Sigmoid colon (tissue), 7 donors: ENCODE measurements around the gene CIDEB. TPM values are rescaled to one million over a fixed set of nuclear protein-coding genes. Genes with fewer than 3 reads are reported as not detected.
A peak's percentile ranks its signal among the peaks of the same experiment; 100 is the strongest.

Experiments
- DNase-seq: peaks from one replicate; pipeline ENCODE4 v3.0.0-alpha.2; 2019
- H3K27ac ChIP-seq, 4 donors: fragments of 200-600 bp; sonication (generic); one replicate each; pipeline ENCODE4 v1.5.1; 2016 to 2019; ENCODE audit warnings: mild to moderate bottlenecking in 1 of 4
- H3K27me3 ChIP-seq, 3 donors: fragments of 200-600 bp; sonication (generic); one replicate each; pipeline ENCODE4 v1.5.1; 2019; ENCODE audit warnings: mild to moderate bottlenecking in 1 of 3
- H3K36me3 ChIP-seq, 4 donors: fragments of 200-600 bp; sonication (generic); one replicate each; pipeline ENCODE4 v1.5.1; 2016 to 2019
- H3K4me1 ChIP-seq, 4 donors: fragments of 200-600 bp; sonication (generic); one replicate each; pipeline ENCODE4 v1.5.1; 2017 to 2019
- H3K4me3 ChIP-seq, 4 donors: fragments of 200-600 bp; sonication (generic); one replicate each; pipeline ENCODE4 v1.5.1; 2017 to 2019; ENCODE audit warnings: mild to moderate bottlenecking in 2 of 4, moderate library complexity in 1 of 4
- H3K9me3 ChIP-seq, 4 donors: fragments of 200-600 bp in 3 of 4; sonication (generic) in 3 of 4; one replicate each; pipeline versions ENCODE4 v1.5.1 to v1.6.1; 2013 to 2019
- EP300 ChIP-seq, 4 donors: sonication (generic); formaldehyde crosslinking; IDR thresholded peaks; one replicate each; pipeline ENCODE4 v1.6.1; 2017; ENCODE audit warnings: antibody characterized with exemption in 4 of 4
- POLR2A ChIP-seq, 2 donors: fragments of 450-650 bp; IDR thresholded peaks; one replicate each; pipeline ENCODE4 v1.6.1; 2016; ENCODE audit warnings: antibody characterized with exemption in 2 of 2, mild to moderate bottlenecking in 2 of 2, moderate library complexity in 2 of 2
- POLR2AphosphoS5 ChIP-seq, 4 donors: sonication (generic); formaldehyde crosslinking; IDR thresholded peaks; one replicate each; pipeline ENCODE4 v1.6.1; 2017; ENCODE audit warnings: antibody characterized with exemption in 4 of 4
- WGBS, 2 donors: extraction: QIAGEN DNeasy Blood & Tissue Kit; methylation state at CpG; one replicate each; pipeline ENCODE4 v1.1.7; 2013; 5-methylcytosine and 5-hydroxymethylcytosine counted together
- intact Hi-C: fragments of 100-400 bp; cut with DNase I; formaldehyde crosslinking; loops from one replicate; pipeline ENCODE4 v1.15.1; 2023
- polyA plus RNA-seq, 3 donors: library from polyadenylated mRNA; stranded (reverse); fragments of 200-250 nt; gene quantifications; one replicate each; pipeline ENCODE4 v1.2.3, GENCODE V29; 2013
- total RNA-seq, 4 donors: library from RNA; depleted of rRNA; stranded (reverse); fragments of >200 nt; gene quantifications; one replicate each; pipeline ENCODE4 v1.1.0, GENCODE V29; 2016
- TF ChIP-seq, protein P1 (sequence below), 4 experiments: fragments of 450-650 bp in 3 of 4; fragments of 200-600 bp in 1 of 4; IDR thresholded peaks; one replicate each; pipeline ENCODE4 v1.5.1; 2016 to 2019; ENCODE audit warnings: antibody characterized with exemption in 4 of 4, mild to moderate bottlenecking in 3 of 4, moderate library complexity in 2 of 4
- donor health status: healthy with polysubstance abuse.
- donor health status: Bipolar disorder and iron deficiency.
- donor health status: healthy.

The CIDEB gene
- total and polyA plus RNA-seq, 7 donors, result 4.7 to 9.5 (median 7.8) TPM

DNA sequence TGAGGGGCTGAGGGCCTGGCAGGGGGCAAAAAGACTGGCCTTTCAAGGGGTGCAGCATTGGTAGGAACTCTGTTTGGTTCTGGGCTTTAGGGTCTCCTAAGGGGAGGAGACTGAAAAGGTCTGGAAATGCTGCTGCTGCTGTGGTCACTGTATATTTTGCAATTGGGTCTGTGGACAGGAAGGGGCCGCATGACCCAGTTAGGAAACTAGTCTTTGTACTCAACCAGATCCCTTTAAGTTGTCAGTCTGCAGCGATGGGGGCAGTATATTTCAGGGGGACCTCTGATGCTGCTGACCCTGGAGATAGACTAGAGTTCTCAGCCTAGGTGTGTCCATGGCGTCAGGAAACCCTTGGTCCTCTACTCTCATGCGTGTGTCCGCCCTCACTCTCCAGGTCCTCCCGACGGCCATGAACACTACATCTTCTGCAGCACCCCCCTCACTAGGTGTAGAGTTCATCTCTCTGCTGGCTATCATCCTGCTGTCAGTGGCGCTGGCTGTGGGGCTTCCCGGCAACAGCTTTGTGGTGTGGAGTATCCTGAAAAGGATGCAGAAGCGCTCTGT is 7.5 kb upstream of the CIDEB start:
- peaks cover 0 to 26% (median 24%) of the 10 kb centered on the region in 4 donors for H3K4me1 ChIP-seq
- intact Hi-C loops, result no loop called here
- 54 to 86% methylated on average over 10 of the region's 10 CpGs for WGBS, 2 donors
- DNase-seq, result no peak
- TF ChIP-seq, protein P1, sequence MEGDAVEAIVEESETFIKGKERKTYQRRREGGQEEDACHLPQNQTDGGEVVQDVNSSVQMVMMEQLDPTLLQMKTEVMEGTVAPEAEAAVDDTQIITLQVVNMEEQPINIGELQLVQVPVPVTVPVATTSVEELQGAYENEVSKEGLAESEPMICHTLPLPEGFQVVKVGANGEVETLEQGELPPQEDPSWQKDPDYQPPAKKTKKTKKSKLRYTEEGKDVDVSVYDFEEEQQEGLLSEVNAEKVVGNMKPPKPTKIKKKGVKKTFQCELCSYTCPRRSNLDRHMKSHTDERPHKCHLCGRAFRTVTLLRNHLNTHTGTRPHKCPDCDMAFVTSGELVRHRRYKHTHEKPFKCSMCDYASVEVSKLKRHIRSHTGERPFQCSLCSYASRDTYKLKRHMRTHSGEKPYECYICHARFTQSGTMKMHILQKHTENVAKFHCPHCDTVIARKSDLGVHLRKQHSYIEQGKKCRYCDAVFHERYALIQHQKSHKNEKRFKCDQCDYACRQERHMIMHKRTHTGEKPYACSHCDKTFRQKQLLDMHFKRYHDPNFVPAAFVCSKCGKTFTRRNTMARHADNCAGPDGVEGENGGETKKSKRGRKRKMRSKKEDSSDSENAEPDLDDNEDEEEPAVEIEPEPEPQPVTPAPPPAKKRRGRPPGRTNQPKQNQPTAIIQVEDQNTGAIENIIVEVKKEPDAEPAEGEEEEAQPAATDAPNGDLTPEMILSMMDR (IDR thresholded peaks at IDR 0.05), result no peak
- TF ChIP-seq POLR2AphosphoS5 (IDR thresholded peaks at IDR 0.05), result no peak
- no peak for TF ChIP-seq POLR2A (IDR thresholded peaks at IDR 0.05)
- TF ChIP-seq EP300 (IDR thresholded peaks at IDR 0.05), result no peak
- peak overlapping the region in 3 of 4 donors; percentile 17 to 52 (median 25) for H3K27ac ChIP-seq
- peaks cover 5 to 54% (median 38%) of the 10 kb centered on the region in 3 donors for H3K27me3 ChIP-seq
- no peaks in the 10 kb centered on the region for H3K36me3 ChIP-seq
- no peak overlapping the region for H3K4me3 ChIP-seq
- H3K9me3 ChIP-seq, result no peaks in the 10 kb centered on the region

DNA sequence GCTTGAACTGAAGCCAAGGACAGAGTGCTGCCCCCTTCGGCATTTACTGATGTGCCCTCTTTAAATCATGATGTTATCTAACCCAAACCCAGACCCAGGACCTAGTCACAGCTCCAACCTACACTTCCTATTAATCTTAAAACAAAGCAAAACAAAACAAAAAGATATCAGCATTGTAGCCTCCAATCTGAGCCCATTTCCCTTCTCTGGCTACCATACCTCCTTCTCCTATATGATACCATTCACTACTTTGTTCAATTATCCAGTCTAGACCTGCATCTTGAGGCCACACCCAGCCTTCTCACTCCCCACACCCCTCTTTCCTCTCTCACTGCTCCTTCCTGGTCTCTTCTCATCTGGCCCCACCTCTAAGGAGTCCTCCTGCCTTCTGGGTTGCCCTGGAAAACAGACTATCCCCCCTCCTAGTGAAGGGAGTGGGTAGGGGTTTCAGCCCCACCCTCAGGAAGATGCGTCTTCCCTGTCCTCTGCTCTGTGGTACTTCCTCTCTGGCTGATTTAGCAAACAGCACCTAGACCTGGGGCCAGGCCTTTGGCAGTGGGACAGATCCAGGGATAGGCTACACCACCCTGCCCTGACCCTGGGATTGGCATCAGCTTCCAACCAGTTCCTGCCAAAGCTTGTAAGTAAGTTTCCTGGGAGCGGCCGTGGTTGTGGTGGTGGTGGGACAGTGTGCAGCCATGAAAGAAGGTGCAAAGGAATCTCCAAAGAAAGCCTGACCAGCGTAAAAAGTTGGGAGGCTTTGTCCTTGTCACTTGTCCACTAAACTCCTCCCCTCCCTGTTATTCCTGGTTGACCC is 6.8 kb upstream of the CIDEB start:
- TF ChIP-seq POLR2A (IDR thresholded peaks at IDR 0.05), result no peak
- TF ChIP-seq EP300 (IDR thresholded peaks at IDR 0.05), result no peak
- TF ChIP-seq, protein P1 (IDR thresholded peaks at IDR 0.05), result no peak
- TF ChIP-seq POLR2AphosphoS5 (IDR thresholded peaks at IDR 0.05), result no peak
- Histone ChIP-seq H3K27ac (peak overlapping the region in 1 of 4 donors; percentile 25), H3K9me3 (no peaks in the 10 kb centered on the region), H3K36me3 (no peaks in the 10 kb centered on the region), H3K27me3 (peaks cover 5 to 46% (median 37%) of the 10 kb centered on the region in 3 donors), H3K4me1 (peaks cover 0 to 33% (median 31%) of the 10 kb centered on the region in 4 donors), H3K4me3 (no peak overlapping the region)
- no peak for DNase-seq
- intact Hi-C loops, result no loop called here
- WGBS, 2 donors, result 74 to 77% methylated on average over 5 of the region's 5 CpGs

DNA sequence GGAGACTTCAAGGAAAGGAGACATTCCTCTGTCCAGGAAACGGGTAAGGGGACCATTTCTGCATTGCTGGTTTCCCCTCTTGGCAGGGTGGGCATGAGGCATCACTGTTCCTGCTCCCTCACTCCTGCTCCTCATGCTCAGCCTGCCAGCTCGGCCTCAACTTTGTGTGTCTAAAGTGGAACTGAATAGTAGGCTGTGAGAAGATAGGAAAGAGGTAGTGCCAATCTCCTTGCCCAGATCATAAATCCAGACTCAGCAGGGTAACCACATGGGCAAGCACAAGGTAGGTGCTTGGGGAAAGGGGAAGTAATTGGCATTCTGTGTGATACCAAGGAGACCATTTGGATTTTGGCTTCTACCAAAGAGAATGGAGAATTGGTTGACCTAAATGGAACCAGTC is 6.1 kb upstream of the CIDEB start:
- TF ChIP-seq, protein P1 (IDR thresholded peaks at IDR 0.05), result no peak
- TF ChIP-seq EP300 (IDR thresholded peaks at IDR 0.05), result no peak
- TF ChIP-seq POLR2A (IDR thresholded peaks at IDR 0.05), result no peak
- no peak for TF ChIP-seq POLR2AphosphoS5 (IDR thresholded peaks at IDR 0.05)
- peaks cover 5 to 40% (median 31%) of the 10 kb centered on the region in 3 donors for H3K27me3 ChIP-seq
- no peak for DNase-seq
- H3K4me3 ChIP-seq, result no peak overlapping the region
- H3K36me3 ChIP-seq, result no peaks in the 10 kb centered on the region
- intact Hi-C loops, result no loop called here
- H3K9me3 ChIP-seq, result no peaks in the 10 kb centered on the region
- 66 to 91% methylated on average over 2 of the region's 2 CpGs for WGBS, 2 donors
- H3K27ac ChIP-seq, result peak overlapping the region in 1 of 4 donors; percentile 81
- peaks cover 0 to 38% (median 34%) of the 10 kb centered on the region in 4 donors for H3K4me1 ChIP-seq

DNA sequence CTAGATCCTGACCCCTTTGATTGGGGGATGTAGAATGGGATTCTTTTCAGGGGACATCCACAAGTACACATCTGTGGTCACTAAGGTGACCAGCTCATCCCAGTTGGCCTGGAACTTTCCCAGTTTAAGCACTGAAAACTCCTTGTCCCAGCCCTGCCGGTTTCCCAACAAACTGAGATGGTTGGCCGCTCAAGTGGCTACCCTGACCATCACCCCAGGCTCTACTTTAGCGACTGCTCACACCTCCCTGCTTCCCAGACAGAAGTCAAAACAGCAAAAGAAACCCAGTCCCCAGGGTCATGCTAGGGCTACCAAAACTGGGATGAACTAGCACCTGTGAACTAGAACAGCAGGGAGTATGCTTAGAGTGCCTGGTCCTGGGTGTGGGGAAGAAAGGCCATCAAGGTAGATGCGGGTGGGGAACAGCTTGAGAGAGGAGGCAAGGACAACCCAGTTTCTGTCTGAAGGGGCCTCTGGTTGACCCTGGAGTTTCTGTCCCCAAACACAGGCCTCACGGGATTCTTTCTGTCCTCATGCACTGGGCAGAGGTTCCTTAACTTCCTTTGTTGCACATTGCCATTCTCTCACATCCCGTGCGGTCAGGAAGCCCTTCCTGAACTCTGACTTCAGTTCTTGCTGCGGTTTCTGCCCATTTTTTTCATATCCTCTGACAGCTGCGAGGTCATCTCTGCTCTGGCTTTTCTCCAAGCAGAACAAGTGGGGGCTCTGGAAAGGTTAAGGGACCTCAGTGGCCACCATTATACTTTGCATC is 5.1 kb upstream of the CIDEB start:
- intact Hi-C loops, result no loop called here
- 51 to 83% methylated on average over 9 of the region's 9 CpGs for WGBS, 2 donors
- TF ChIP-seq POLR2AphosphoS5 (IDR thresholded peaks at IDR 0.05), result peak in 2 of 4 donors; percentile 22 to 57
- TF ChIP-seq, protein P1 (IDR thresholded peaks at IDR 0.05), result no peak
- peak; percentile 74 for DNase-seq
- peak overlapping the region; percentile 29 to 91 (median 82) for H3K27ac ChIP-seq
- no peak overlapping the region for H3K4me3 ChIP-seq
- H3K4me1 ChIP-seq, result peaks cover 0 to 38% (median 35%) of the 10 kb centered on the region in 4 donors
- no peaks in the 10 kb centered on the region for H3K36me3 ChIP-seq
- no peaks in the 10 kb centered on the region for H3K9me3 ChIP-seq
- peaks cover 0 to 30% (median 22%) of the 10 kb centered on the region in 3 donors for H3K27me3 ChIP-seq
